BE2C (cell line): Measurements from ENCODE around the gene PRTFDC1.
"Not testable (repeated sequence)": the region's sequence is repeated elsewhere in the genome, so short reads cannot be mapped to it uniquely, and the experiment has no call there.

Source experiments
- DNase-seq: peaks from one replicate; pipeline ENCODE4 v3.0.0-alpha.2; 2020
- H3K27me3 ChIP-seq: fragments of 250-450 bp; sonication (Bioruptor Pico); 2 replicates; pipeline ENCODE4 v1.5.1; 2020; ENCODE audit warnings: mild to moderate bottlenecking
- H3K36me3 ChIP-seq: fragments of 250-450 bp; sonication (Bioruptor Pico); 2 replicates; pipeline ENCODE4 v1.5.1; 2020; ENCODE audit warnings: mild to moderate bottlenecking
- H3K4me1 ChIP-seq: fragments of 250-450 bp; sonication (Bioruptor Pico); 2 replicates; pipeline ENCODE4 v1.5.1; 2020
- H3K4me3 ChIP-seq: 2 replicates; pipeline ENCODE4 v1.5.1; 2011; ENCODE audit warnings: low read depth, low read length
- H3K9me3 ChIP-seq: fragments of 250-450 bp; sonication (Bioruptor Pico); 2 replicates; pipeline ENCODE4 v1.5.1; 2020
- TF ChIP-seq, protein P1 (sequence below): IDR thresholded peaks from 2 replicates; pipeline ENCODE4 v1.5.1; 2012; ENCODE audit warnings: mild to moderate bottlenecking, low read depth, low read length

PRTFDC1 gene

DNA sequence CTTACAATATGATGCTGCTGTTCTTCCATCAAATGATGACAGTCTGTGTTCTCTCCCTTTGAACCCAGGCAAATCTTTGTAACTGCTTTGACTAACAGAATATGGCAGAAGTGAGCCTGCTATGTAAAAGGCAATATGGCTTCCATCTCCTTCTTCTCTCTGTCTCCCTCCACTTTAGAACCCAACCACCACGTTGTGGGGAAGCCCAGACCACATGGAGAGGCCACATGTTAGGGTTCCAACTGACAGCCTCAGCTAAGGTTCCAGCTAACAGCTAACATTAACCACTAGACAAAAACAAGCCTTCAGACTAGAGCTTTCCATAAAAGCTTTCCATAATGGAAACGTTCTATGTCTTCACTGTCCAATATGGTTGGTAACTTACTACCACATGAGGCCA, 107.7 kb downstream of the PRTFDC1 start:
- H3K4me3 ChIP-seq: no peak overlapping the region
- no peaks in the 10 kb centered on the region for H3K9me3 ChIP-seq
- no peaks in the 10 kb centered on the region for H3K4me1 ChIP-seq
- TF ChIP-seq, protein P1, sequence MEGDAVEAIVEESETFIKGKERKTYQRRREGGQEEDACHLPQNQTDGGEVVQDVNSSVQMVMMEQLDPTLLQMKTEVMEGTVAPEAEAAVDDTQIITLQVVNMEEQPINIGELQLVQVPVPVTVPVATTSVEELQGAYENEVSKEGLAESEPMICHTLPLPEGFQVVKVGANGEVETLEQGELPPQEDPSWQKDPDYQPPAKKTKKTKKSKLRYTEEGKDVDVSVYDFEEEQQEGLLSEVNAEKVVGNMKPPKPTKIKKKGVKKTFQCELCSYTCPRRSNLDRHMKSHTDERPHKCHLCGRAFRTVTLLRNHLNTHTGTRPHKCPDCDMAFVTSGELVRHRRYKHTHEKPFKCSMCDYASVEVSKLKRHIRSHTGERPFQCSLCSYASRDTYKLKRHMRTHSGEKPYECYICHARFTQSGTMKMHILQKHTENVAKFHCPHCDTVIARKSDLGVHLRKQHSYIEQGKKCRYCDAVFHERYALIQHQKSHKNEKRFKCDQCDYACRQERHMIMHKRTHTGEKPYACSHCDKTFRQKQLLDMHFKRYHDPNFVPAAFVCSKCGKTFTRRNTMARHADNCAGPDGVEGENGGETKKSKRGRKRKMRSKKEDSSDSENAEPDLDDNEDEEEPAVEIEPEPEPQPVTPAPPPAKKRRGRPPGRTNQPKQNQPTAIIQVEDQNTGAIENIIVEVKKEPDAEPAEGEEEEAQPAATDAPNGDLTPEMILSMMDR: no peak
- H3K36me3 ChIP-seq: no peaks in the 10 kb centered on the region
- H3K27me3 ChIP-seq: no peaks in the 10 kb centered on the region
- DNase-seq: no peak

DNA sequence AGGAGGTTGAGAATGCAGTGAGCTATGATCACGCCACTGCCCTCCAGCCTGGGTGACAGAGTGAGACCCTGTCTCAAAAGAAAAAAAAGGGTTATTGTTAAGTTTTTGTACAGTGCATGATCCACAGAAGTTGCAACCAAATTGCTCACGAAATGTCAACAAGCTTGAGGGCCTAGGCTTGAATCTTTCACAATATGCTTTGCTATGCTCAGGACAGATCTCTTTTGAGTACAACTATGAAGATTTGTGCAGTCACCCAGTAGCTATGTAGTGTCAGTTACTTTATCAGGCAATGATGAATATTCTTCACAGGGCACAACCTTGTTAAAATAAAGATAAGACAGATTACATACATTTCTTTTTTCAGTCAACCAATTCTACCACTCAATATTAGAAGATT, 109.2 kb downstream of the PRTFDC1 start:
- TF ChIP-seq, protein P1: no peak
- no peaks in the 10 kb centered on the region for H3K36me3 ChIP-seq
- no peaks in the 10 kb centered on the region for H3K9me3 ChIP-seq
- no peak overlapping the region for H3K4me3 ChIP-seq
- H3K27me3 ChIP-seq: no peaks in the 10 kb centered on the region
- H3K4me1 ChIP-seq: no peaks in the 10 kb centered on the region
- no peak for DNase-seq

DNA sequence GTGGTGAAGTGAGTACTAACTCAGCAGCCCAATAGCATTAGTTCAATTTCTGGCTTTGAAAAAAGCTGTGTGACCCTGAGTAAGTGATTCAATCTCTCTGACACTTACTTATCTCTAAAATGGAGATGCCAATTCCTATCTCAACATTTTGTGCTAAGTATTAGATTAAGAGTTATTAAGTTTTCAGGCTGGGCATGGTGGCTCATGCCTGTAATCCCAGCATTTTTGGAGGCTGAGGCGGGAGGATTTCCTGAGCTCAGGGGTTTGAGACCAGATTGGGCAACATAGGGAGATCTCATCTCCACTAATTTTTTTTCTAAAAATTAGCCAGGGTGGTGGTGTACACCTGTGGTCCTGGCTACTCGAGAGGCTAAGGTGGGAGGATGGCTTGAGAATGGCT, 109.5 kb downstream of the PRTFDC1 start:
- H3K9me3 ChIP-seq: no peaks in the 10 kb centered on the region
- no peak for DNase-seq
- TF ChIP-seq, protein P1: no peak
- H3K27me3 ChIP-seq: no peaks in the 10 kb centered on the region
- H3K36me3 ChIP-seq: no peaks in the 10 kb centered on the region
- no peak overlapping the region for H3K4me3 ChIP-seq
- H3K4me1 ChIP-seq: no peaks in the 10 kb centered on the region

DNA sequence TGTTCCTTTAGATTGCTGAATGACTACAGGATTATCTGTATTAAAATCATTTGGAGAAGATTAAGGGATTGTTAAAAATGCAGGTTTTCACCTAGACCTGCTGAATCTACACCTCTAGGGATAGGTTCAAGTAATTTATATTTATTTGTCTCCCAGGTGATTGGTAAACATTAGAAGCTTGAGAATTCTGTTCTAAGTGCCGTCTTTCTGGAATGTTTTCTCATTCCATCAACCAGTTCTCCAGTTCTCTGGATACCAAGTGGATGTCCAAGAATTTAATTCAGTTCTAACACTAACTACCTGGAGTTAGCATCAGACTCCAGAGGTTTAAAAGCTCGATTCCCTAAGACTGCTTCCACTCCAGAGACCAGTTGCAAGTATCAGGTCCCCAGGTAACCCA, 110.9 kb downstream of the PRTFDC1 start:
- H3K4me1 ChIP-seq: no peaks in the 10 kb centered on the region
- H3K4me3 ChIP-seq: no peak overlapping the region
- H3K9me3 ChIP-seq: no peaks in the 10 kb centered on the region
- H3K27me3 ChIP-seq: no peaks in the 10 kb centered on the region
- no peak for DNase-seq
- H3K36me3 ChIP-seq: no peaks in the 10 kb centered on the region
- TF ChIP-seq, protein P1: no peak

DNA sequence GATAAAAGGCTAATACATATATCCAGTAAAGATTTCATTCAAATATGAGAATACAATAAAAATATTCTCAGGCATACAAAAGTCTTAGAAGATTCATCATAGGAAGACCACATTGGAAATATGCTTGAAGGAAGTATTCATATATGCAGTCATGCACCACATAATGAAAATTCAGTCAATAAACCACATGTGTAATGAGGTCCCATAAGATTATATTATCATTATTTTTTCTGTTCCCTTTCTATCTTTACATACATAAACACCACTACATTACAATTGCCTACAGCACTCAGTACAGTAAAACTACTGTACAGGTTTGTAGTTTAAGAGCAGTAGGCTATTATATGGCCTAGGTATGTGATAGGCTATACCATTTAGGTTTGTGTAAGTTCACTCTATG, 111.6 kb downstream of the PRTFDC1 start:
- no peaks in the 10 kb centered on the region for H3K36me3 ChIP-seq
- DNase-seq: no peak
- H3K4me3 ChIP-seq: no peak overlapping the region
- no peaks in the 10 kb centered on the region for H3K4me1 ChIP-seq
- H3K9me3 ChIP-seq: no peaks in the 10 kb centered on the region
- TF ChIP-seq, protein P1: no peak
- H3K27me3 ChIP-seq: no peaks in the 10 kb centered on the region

DNA sequence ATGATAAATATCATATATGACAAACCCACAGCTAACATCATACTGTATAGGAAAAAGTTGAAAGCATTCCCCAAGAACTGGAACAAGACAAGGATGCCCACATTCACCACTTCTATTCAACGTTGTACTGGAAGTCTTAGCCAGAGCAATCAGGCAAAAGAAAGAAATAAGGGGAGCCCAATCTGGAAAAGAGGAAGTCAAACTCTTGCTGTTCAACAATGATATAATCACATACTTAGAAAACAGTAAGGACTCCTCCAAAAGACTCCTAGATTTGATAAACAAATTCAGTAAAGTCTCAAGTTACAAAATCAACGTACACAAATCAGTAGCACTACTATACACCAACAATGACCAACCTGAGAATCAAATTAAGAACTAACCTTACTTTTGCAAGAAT, 114.6 kb downstream of the PRTFDC1 start:
- H3K4me1 ChIP-seq, H3K9me3 ChIP-seq, DNase-seq, H3K36me3 ChIP-seq, H3K4me3 ChIP-seq, H3K27me3 ChIP-seq: not testable (repeated sequence)

DNA sequence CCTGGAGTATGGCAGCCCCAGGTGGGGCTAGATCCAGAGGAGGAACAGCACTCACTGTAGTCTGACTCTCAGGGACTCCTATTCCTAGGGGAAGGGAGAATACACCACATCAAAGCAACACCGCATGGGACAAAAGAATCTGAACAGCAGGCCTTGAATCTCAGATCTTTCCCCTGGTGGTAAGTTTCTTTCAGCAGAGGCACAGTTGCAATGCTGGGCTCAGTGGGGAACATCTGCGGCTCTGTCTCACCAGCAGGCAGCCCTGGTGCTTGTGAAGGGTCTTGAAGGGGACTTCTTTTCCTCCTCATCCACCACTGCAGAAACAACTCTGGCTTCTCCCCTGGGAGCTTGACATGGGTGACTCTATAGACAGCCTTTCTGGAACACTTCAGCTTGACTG, 117.5 kb downstream of the PRTFDC1 start:
- no peaks in the 10 kb centered on the region for H3K27me3 ChIP-seq
- no peaks in the 10 kb centered on the region for H3K36me3 ChIP-seq
- TF ChIP-seq, protein P1: no peak
- DNase-seq: no peak
- H3K9me3 ChIP-seq: no peaks in the 10 kb centered on the region
- no peak overlapping the region for H3K4me3 ChIP-seq
- no peaks in the 10 kb centered on the region for H3K4me1 ChIP-seq
